Kidney (tissue), 14 donors: ENCODE data around the gene ZDBF2. TPM values are rescaled to one million over a fixed set of nuclear protein-coding genes. Genes with fewer than 3 reads are reported as not detected.

Experiments used
- DNase-seq, 5 donors: peaks; one replicate each; pipeline ENCODE4 v3.0.0-alpha.2; 2013 to 2020
- FAIRE-seq: peaks from 2 replicates; lab custom pipeline; 2012; peaks lifted over from hg19 to GRCh38; lab: Jason Lieb, UNC
- H3K27ac ChIP-seq, 2 donors: one replicate each; pipeline ENCODE4 v1.7.0; 2013; ENCODE audit warnings: low read depth in 2 of 2, low read length in 2 of 2, inconsistent platforms in 1 of 2
- H3K27me3 ChIP-seq: one replicate; pipeline ENCODE4 v1.7.1; 2013; ENCODE audit warnings: low read length, inconsistent platforms; ENCODE audit not compliant: control insufficient read depth, insufficient read depth
- H3K36me3 ChIP-seq, 3 donors: one replicate each; pipeline versions ENCODE4 v1.7.0 to v1.7.1; 2013; ENCODE audit warnings: low read length in 3 of 3, control low read depth in 1 of 3, inconsistent platforms in 1 of 3; ENCODE audit not compliant: insufficient read depth in 3 of 3, control insufficient read depth in 2 of 3
- H3K4me1 ChIP-seq, 3 donors: one replicate each; pipeline versions ENCODE4 v1.7.0 to v1.7.1; 2013; ENCODE audit warnings: low read length in 3 of 3, inconsistent platforms in 1 of 3, low read depth in 1 of 3; ENCODE audit not compliant: control insufficient read depth in 2 of 3, insufficient read depth in 2 of 3
- H3K4me3 ChIP-seq, 3 donors: one replicate each; pipeline versions ENCODE4 v1.7.0 to v1.8.1; 2013; ENCODE audit warnings: low read length in 3 of 3, control low read depth in 1 of 3, inconsistent platforms in 1 of 3
- H3K9ac ChIP-seq, 3 donors: one replicate each; pipeline versions ENCODE4 v1.7.0 to v1.7.1; 2013; ENCODE audit warnings: low read length in 3 of 3, control low read depth in 1 of 3, inconsistent platforms in 1 of 3
- H3K9me3 ChIP-seq, 3 donors: one replicate each; pipeline versions ENCODE4 v1.7.0 to v1.7.1; 2013; ENCODE audit warnings: low read length in 3 of 3, control low read depth in 1 of 3, inconsistent platforms in 1 of 3; ENCODE audit not compliant: control insufficient read depth in 2 of 3, insufficient read depth in 1 of 3
- intact Hi-C: fragments of 100-400 bp; cut with DNase I; formaldehyde crosslinking; loops from one replicate; pipeline ENCODE4 v1.11.1; 2022
- polyA plus RNA-seq: library from polyadenylated mRNA; stranded (reverse); fragments of 350-450 nt; fragmentation: Illumina TruSeq; extraction: RNeasy Lipid Tissue Mini Kit (QIAGEN cat#74804); gene quantifications from one replicate; pipeline ENCODE4 v1.2.3, GENCODE V29; 2014; ENCODE audit warnings: low read depth, low replicate concordance; ENCODE audit not compliant: insufficient read depth
- total RNA-seq: library from RNA; stranded (reverse); fragmentation: NEBNext Ultra II Directional; extraction: Animal tissue kit (Norgen Biotek cat#: 25700); gene quantifications from one replicate; pipeline ENCODE4 v1.2.1, GENCODE V29; 2021
- TF ChIP-seq, protein P1 (sequence below): IDR thresholded peaks from 3 replicates; pipeline ENCODE4 v1.5.1; 2012; ENCODE audit warnings: mild to moderate bottlenecking, moderate library complexity, borderline replicate concordance; ENCODE audit not compliant: insufficient read depth; ENCODE audit errors: extremely low read depth
- donor health status: control.
- donor health status: control.
- donor health status: control.
- donor health status: control.
- donor health status: control.
- donor health status: DM: yes; HTN: yes; CAD: no.
- donor health status: Normal renal cell carcinoma (clear cell type).

ZDBF2 gene
- total and polyA plus RNA-seq, 2 donors from 2014 or later: 0.90 to 10.5 TPM

DNA sequence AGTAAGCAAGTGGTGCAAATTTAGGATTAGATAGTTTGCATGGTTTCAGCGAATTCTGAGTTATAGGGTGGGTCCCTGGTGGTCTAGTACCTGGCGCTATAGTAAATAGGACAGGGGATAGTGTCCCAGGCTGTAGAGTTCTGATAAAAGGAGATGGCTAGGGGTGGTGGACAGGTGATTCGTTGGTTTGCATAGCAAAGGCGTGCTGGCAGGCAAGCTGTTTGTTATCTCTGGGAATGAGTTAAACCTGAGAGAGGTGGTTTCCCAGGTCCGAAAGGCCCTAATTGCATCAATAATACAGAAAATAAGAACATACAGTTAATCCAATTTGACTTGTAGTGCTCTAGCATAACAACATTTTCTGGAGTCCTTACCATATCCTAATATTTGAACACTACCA is 6.9 kb upstream of the ZDBF2 start:
- H3K27me3 ChIP-seq: peaks cover 50% of the 10 kb centered on the region
- H3K9me3 ChIP-seq: no peaks in the 10 kb centered on the region
- H3K9ac ChIP-seq: no peak overlapping the region
- DNase-seq (no peak), FAIRE-seq (no peak)
- H3K4me3 ChIP-seq: no peak overlapping the region
- intact Hi-C loops: no loop called here
- H3K27ac ChIP-seq: no peak overlapping the region
- H3K4me1 ChIP-seq: no peaks in the 10 kb centered on the region
- TF ChIP-seq, protein P1, sequence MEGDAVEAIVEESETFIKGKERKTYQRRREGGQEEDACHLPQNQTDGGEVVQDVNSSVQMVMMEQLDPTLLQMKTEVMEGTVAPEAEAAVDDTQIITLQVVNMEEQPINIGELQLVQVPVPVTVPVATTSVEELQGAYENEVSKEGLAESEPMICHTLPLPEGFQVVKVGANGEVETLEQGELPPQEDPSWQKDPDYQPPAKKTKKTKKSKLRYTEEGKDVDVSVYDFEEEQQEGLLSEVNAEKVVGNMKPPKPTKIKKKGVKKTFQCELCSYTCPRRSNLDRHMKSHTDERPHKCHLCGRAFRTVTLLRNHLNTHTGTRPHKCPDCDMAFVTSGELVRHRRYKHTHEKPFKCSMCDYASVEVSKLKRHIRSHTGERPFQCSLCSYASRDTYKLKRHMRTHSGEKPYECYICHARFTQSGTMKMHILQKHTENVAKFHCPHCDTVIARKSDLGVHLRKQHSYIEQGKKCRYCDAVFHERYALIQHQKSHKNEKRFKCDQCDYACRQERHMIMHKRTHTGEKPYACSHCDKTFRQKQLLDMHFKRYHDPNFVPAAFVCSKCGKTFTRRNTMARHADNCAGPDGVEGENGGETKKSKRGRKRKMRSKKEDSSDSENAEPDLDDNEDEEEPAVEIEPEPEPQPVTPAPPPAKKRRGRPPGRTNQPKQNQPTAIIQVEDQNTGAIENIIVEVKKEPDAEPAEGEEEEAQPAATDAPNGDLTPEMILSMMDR: no peak
- H3K36me3 ChIP-seq: no peaks in the 10 kb centered on the region

DNA sequence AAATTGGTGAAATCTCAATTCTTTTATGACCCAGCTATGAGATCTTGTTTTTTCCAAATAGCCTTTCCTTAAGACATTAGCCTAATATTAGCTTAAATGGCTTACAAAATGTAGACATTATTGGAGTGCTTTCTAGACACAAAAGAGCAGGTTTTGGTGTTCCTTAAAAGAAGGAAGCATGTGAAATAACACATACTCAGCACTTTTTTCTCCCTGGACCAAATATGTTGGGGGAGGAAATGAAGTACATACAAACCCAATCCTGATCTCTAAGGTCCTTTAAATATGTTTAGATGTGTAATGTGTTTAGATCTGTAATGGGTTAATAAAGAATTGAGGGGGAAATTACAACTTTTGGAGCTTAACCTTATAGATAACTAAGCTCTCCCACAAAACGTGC is 3.4 kb upstream of the ZDBF2 start:
- no peak for FAIRE-seq
- Histone ChIP-seq H3K9ac (no peak overlapping the region), H3K9me3 (no peaks in the 10 kb centered on the region), H3K4me3 (no peak overlapping the region), H3K4me1 (no peaks in the 10 kb centered on the region), H3K36me3 (no peaks in the 10 kb centered on the region), H3K27ac (no peak overlapping the region), H3K27me3 (peaks cover 39% of the 10 kb centered on the region)
- no peak for DNase-seq
- TF ChIP-seq, protein P1: no peak
- intact Hi-C loops: no loop called here

DNA sequence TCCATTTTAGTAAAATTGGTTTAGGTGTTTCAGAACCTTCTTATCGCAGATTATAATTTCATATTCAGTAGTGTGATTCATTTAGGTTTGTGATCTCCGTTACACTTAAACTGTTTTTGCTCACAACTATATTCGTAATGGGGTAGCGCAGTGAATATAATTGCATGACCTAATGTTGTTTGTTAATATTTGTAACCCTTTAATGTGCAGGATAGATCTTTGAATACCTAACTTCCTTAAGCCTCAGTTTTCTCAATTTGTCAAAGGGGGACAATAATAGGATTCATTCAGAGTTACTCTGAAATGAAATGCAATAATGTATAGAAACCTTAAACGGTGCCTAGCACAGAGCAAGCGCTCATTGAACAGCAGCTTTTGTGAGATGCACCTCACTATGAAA is 558 bp upstream of the ZDBF2 start:
- no peaks in the 10 kb centered on the region for H3K9me3 ChIP-seq
- H3K4me1 ChIP-seq: no peaks in the 10 kb centered on the region
- TF ChIP-seq, protein P1: no peak
- FAIRE-seq (no peak), DNase-seq (no peak)
- H3K27ac ChIP-seq: no peak overlapping the region
- H3K4me3 ChIP-seq: peak overlapping the region; percentile 14 to 81 (median 54)
- H3K9ac ChIP-seq: peak overlapping the region in 2 of 3 donors; percentile 21 to 41
- H3K36me3 ChIP-seq: no peaks in the 10 kb centered on the region
- H3K27me3 ChIP-seq: peaks cover 36% of the 10 kb centered on the region
- intact Hi-C loops: no loop called here

DNA sequence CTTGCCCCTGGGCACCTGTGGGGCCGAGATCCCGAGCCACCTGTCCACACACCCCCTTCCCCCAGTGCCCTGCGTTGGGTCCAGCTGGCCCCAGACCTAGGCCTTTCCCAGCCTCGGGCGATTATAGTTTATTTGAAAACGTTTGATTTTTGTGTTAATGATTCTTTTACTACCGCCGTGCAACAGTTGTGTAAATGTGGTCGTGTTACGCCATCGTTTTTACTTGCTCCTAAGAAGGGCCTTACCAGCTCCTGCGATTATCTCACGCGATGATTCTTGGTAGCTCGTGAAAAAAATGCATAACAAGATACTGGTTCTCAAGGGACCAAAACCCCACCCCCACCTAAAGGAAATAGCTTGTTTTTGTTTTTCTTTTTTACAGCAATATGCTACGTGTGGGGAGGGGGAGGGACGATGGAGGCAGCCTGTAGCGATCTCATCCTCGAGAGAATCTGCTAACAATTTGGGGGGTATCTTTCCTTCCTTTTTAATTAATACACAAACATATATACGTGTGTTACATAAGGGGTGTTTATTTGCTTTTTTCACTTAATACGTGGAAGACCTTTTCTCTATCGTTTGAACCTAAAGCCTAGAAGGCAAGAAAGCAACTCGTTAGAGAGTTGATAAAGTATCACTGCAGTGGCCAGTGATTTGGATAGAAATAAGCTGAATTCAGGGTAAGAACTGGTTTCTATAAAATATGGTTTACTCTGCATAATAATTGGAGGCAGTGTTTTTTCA is 1.0 kb downstream of the ZDBF2 start:
- intact Hi-C loops: no loop called here
- peaks cover 28% of the 10 kb centered on the region for H3K27me3 ChIP-seq

More for the DNA sequence above, 1.0 kb downstream of the ZDBF2 start:
- Histone ChIP-seq H3K36me3 (no peaks in the 10 kb centered on the region), H3K9me3 (no peaks in the 10 kb centered on the region), H3K9ac (peak overlapping the region; percentile 61 to 83 (median 72)), H3K4me3 (peak overlapping the region; percentile 71 to 81 (median 77)), H3K27ac (no peak overlapping the region), H3K4me1 (no peaks in the 10 kb centered on the region)
- TF ChIP-seq, protein P1: no peak
- peak in 3 of 5 donors; percentile 50 to 67 (median 62) for DNase-seq
- no peak for FAIRE-seq
